Measurements from ENCODE around the gene C12orf43. TPM values are rescaled to one million over a fixed set of nuclear protein-coding genes. Genes with fewer than 3 reads are reported as not detected.

The C12orf43 gene
- total RNA-seq, 2 experiments from 2014 or later: 34.9 to 35.2 TPM

- POLR2A ChIA-PET: interaction anchor here (0.9 to 1.0 kb wide), 2 partner anchors 9 to 177 kb away, joined by 3 to 4 read pairs; no protein-coding TSS in a partner anchor
- CTCF ChIA-PET: interaction anchor here (0.5 to 1.5 kb wide), 3 partner anchors 9 to 313 kb away, joined by 3 to 5 read pairs (median 4); no protein-coding TSS in a partner anchor
These were observed 53.7 kb downstream of the C12orf43 start for GRCh38 chr12:120962532-120963020.

DNA sequence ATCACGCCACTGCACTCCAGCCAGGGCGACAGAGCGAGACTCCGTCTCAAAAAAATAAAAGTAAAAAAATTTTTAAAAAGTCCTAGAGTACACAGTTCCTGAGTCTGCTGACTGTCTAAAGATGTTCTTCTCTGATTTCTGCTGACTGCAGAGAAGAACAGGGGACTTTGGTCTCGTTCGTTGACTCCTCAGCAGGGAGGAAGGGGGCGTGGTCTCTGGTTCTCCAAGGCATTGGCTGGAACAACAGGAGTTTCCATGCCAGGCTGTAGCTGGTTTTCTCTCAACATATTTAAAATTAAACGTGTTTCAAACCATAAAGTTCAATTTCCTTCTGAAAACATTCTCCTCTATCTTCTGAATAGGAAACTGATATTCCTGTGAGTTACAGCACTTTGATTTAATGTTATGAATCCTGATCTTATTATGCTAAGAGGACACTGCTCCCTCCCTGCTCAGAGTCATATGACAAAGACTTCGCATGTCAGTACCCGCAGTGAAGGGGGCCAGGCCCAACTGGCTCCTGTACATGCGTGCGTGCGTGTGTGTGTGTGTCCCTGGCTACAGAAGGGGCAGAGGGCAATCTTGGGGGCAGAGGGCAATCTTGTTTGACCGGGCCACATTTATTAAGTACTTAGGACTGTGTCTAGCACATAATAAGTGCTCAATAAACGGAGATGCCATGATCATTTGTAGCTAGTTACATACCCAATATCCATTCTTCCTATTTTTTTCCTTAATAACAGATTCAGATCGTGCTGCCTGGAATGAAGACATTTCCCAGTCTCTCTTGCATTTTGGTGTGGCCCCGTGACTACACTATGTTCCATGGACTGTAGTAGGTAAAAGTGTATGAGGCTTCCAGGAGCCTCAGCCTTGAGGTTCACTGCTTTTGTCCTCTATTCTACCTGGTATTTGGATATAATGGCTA lies 54.4 kb downstream of the C12orf43 start:
- POLR2A ChIA-PET: interaction anchor here (0.9 to 1.0 kb wide), 2 partner anchors 10 to 176 kb away, joined by 3 to 4 read pairs; no protein-coding TSS in a partner anchor
- CTCF ChIA-PET: interaction anchor here (0.5 to 2.6 kb wide), 4 partner anchors 10 to 312 kb away, joined by 3 to 10 read pairs (median 4); no protein-coding TSS in a partner anchor

GRCh38 chr12:120960657-120961056 lies 55.6 kb downstream of the C12orf43 start:
- CTCF ChIA-PET: interaction anchor here (1.3 to 2.6 kb wide), 2 partner anchors 11 to 104 kb away, joined by 3 to 10 read pairs; no protein-coding TSS in a partner anchor
- POLR2A ChIA-PET: interaction anchor here (1.2 kb wide), 1 partner anchor 76 kb away, joined by 8 read pairs; no protein-coding TSS in a partner anchor

DNA sequence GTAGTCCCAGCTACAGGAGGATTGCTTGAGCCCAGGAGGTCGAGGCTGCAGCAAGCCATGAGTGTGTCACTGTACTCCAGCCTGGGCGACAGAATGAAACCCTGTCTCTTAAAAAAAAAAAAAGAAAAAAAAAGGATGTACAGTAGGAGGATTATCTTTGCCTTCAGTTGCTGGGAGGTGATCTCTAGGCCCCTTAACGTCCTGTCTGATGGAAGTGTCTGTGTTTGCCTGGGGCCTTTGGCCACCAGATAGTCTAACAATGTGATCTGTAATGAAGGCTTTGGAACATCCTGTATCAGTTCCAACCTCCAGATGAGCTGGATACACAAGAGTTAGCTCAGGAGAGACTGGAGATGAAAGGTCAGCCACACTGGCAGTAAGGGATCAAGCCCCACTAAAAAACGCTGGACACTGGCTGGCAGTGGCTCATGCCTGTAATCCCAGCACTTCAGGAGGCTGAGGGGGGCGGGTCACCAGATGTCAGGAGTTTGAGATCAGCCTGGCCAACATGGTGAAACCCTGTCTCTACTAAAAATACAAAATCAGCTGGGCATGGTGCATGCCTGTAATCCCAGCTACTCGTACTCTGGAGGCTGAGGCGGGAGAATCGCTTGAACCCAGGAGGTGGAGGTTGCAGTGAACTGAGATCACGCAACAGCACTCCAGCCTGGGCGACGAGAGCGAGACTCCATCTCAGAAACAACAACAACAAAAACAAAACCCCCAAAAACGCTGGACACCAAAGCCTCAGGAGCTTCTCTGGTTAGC lies 57.0 kb downstream of the C12orf43 start:
- POLR2A ChIA-PET: interaction anchor here (0.6 to 1.2 kb wide), 2 partner anchors 54 to 77 kb away, joined by 8 read pairs; no protein-coding TSS in a partner anchor
- CTCF ChIA-PET: interaction anchor here (0.5 to 2.6 kb wide), 7 partner anchors 13 to 244 kb away, joined by 3 to 10 read pairs (median 3); no protein-coding TSS in a partner anchor

DNA sequence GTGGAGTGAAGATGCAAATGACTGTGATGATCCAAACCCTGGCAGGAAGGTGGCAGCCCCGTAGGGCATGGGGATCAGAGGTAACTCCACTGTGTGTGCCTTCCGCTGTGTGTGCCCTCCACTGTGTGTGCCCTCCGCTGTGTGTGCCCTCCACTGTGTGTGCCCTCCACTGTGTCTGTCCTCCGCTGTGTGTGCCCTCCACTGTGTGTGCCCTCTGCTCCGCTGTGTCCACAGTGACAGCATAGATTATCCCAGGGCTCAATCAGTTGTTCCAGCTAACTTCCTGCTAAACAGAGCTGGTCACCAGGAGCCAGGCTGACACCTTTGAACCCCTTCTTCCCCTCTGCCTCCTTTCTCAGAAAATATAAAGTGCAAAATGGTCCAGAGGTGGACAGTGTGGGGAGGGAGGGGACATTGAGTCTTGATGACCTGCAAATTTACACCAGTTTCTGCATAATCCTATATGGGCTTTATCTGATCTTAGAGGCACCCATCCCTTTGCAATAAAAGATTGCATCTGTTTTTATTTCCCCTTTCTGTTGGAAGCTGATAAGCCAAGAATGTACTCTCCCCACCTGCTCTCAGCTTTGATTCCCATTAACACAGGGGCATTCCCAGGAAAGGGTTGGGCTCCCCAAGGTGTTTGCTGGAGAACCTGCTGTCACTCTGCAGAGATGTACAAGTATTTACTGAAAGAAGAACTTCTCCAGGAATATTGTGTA lies 59.5 kb downstream of the C12orf43 start:
- ChIA-PET POLR2A (no interaction called here), CTCF (interaction anchor here (1.2 to 1.9 kb wide), 2 partner anchors 15 to 105 kb away, joined by 4 to 7 read pairs; no protein-coding TSS in a partner anchor)

DNA sequence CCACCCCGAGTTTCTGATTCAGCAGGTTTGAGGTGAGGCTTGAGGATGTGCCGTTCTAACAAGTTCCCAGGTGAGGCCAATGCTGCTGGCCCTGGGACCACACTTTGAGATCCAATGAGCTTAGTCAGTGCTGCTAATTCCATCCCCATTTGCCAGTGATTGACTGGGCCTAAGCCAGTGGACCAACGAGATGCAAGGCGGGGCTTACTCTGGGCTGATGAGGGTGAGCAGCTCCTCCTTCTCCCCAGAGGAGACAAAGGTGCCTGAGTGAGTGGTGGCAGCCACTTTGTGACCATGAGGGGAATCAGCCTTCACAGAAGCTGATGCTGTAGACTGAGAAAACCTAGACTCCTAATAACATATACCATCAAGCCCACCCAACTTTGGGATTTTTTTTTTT lies 61.1 kb downstream of the C12orf43 start:
- CTCF ChIA-PET: interaction anchor here (1.1 kb wide), 1 partner anchor 17 kb away, joined by 3 read pairs; no protein-coding TSS in a partner anchor
- POLR2A ChIA-PET: no interaction called here

- CTCF ChIA-PET: no interaction called here
- POLR2A ChIA-PET: no interaction called here
These were observed 65.5 kb downstream of the C12orf43 start for GRCh38 chr12:120950807-120951206.

Other genes with a start within 250 kb of the C12orf43 start
- gene SPPL3, start 112.1 kb downstream of the C12orf43 start, total RNA-seq: 10 to 100 TPM; 30.6 to 31.0 TPM
- gene HNF1A, start 37.9 kb downstream of the C12orf43 start, total RNA-seq: not detected
- 1 to 10 TPM; 3.0 to 3.3 TPM for gene OASL, start 22.8 kb upstream of the C12orf43 start, total RNA-seq
- gene P2RX7, start 116.4 kb upstream of the C12orf43 start, total RNA-seq: 1 to 10 TPM; 3.4 to 5.0 TPM
- gene P2RX4, start 193.6 kb upstream of the C12orf43 start, total RNA-seq: 10 to 100 TPM; 30.7 to 35.0 TPM